B cell (primary cell): Measurements from ENCODE around the gene SLC2A3.
"Not testable (repeated sequence)": the region's sequence is repeated elsewhere in the genome, so short reads cannot be mapped to it uniquely, and the experiment has no call there.

Experiments
- CTCF ChIP-seq: fragments of 200-600 bp; IDR thresholded peaks from one replicate; pipeline ENCODE4 v1.8.0; 2022; ENCODE audit warnings: antibody characterized with exemption, mild to moderate bottlenecking
- EZH2 ChIP-seq: IDR thresholded peaks from 2 replicates; pipeline ENCODE4 v1.6.1; 2012; ENCODE audit warnings: borderline replicate concordance, low read depth, mild to moderate bottlenecking, moderate library complexity, low read length; ENCODE audit not compliant: insufficient read depth, poor library complexity, severe bottlenecking

GRCh38 chr12:7905600-7906125 is 30.3 kb downstream of the SLC2A3 start:
- TF ChIP-seq CTCF, EZH2: not testable (repeated sequence)
